Type B pancreatic cell (in vitro differentiated cells): ENCODE measurements around the gene GADD45G. TPM values are rescaled to one million over a fixed set of nuclear protein-coding genes. Genes with fewer than 3 reads are reported as not detected.

Experiments used
- DNase-seq: peaks from one replicate; pipeline ENCODE4 v3.0.0; 2021; ENCODE audit warnings: mixed read lengths; ENCODE audit not compliant: unreplicated experiment; ENCODE audit errors: extremely low spot score
- H3K27ac Mint-ChIP-seq: 2 replicates; pipeline ENCODE4 v1.8.0; 2021; ENCODE audit warnings: mild to moderate bottlenecking, mixed read lengths
- H3K27me3 Mint-ChIP-seq: 2 replicates; pipeline ENCODE4 v1.8.0; 2021; ENCODE audit warnings: mixed read lengths
- H3K36me3 Mint-ChIP-seq: 2 replicates; pipeline ENCODE4 v1.8.0; 2021; ENCODE audit warnings: mixed read lengths
- H3K4me1 Mint-ChIP-seq: one replicate; pipeline ENCODE4 v1.8.0; 2021; ENCODE audit warnings: mixed read lengths; ENCODE audit not compliant: unreplicated experiment
- H3K4me3 Mint-ChIP-seq: 2 replicates; pipeline ENCODE4 v1.8.0; 2021; ENCODE audit warnings: mild to moderate bottlenecking, mixed read lengths
- H3K9me3 Mint-ChIP-seq: 2 replicates; pipeline ENCODE4 v1.8.0; 2021; ENCODE audit warnings: mixed read lengths
- CTCF ChIP-seq: fragments of 200-600 bp; sonication (generic); conservative IDR thresholded peaks from 2 replicates; pipeline ENCODE4 v1.5.0; 2021; ENCODE audit warnings: antibody characterized with exemption, mild to moderate bottlenecking
- total RNA-seq: library from RNA; stranded (reverse); gene quantifications from 2 replicates; pipeline ENCODE4 v1.2.1, GENCODE V29; 2021; ENCODE audit warnings: low replicate concordance

GADD45G gene
- total RNA-seq, 1 donor from 2014 or later: 12.2 TPM

- peak; percentile 93 for TF ChIP-seq CTCF
- H3K9me3 Mint-ChIP-seq: no peaks in the 10 kb centered on the region
- H3K4me1 Mint-ChIP-seq: no peaks in the 10 kb centered on the region
- H3K4me3 Mint-ChIP-seq: no peak overlapping the region
- no peak for DNase-seq
- no peaks in the 10 kb centered on the region for H3K36me3 Mint-ChIP-seq
- H3K27ac Mint-ChIP-seq: no peak overlapping the region
- H3K27me3 Mint-ChIP-seq: peaks cover 6% of the 10 kb centered on the region
These were observed 28.4 kb upstream of the GADD45G start for GRCh38 chr9:89576404-89576839.

- peaks cover 6% of the 10 kb centered on the region for H3K27me3 Mint-ChIP-seq
- H3K36me3 Mint-ChIP-seq: no peaks in the 10 kb centered on the region
- no peaks in the 10 kb centered on the region for H3K9me3 Mint-ChIP-seq
- DNase-seq: no peak
- no peaks in the 10 kb centered on the region for H3K4me1 Mint-ChIP-seq
- no peak for TF ChIP-seq CTCF
- H3K4me3 Mint-ChIP-seq: no peak overlapping the region
- H3K27ac Mint-ChIP-seq: no peak overlapping the region
These were observed 27.4 kb upstream of the GADD45G start for GRCh38 chr9:89577363-89577762.

- H3K4me1 Mint-ChIP-seq: no peaks in the 10 kb centered on the region
- no peak overlapping the region for H3K4me3 Mint-ChIP-seq
- peaks cover 13% of the 10 kb centered on the region for H3K27me3 Mint-ChIP-seq
- no peaks in the 10 kb centered on the region for H3K36me3 Mint-ChIP-seq
- H3K9me3 Mint-ChIP-seq: no peaks in the 10 kb centered on the region
- TF ChIP-seq CTCF: no peak
- H3K27ac Mint-ChIP-seq: no peak overlapping the region
- DNase-seq: no peak
These were observed 24.9 kb upstream of the GADD45G start for GRCh38 chr9:89579741-89580385.

- DNase-seq: no peak
- Mint-ChIP-seq H3K27me3 (peaks cover 14% of the 10 kb centered on the region), H3K4me3 (no peak overlapping the region), H3K36me3 (no peaks in the 10 kb centered on the region), H3K27ac (no peak overlapping the region), H3K9me3 (no peaks in the 10 kb centered on the region), H3K4me1 (no peaks in the 10 kb centered on the region)
- TF ChIP-seq CTCF: no peak
These were observed 18.5 kb upstream of the GADD45G start for GRCh38 chr9:89586311-89586710.

- Mint-ChIP-seq H3K9me3 (no peaks in the 10 kb centered on the region), H3K4me3 (no peak overlapping the region), H3K27me3 (peaks cover 11% of the 10 kb centered on the region), H3K4me1 (peaks cover 6% of the 10 kb centered on the region), H3K36me3 (no peaks in the 10 kb centered on the region), H3K27ac (no peak overlapping the region)
- TF ChIP-seq CTCF: no peak
- DNase-seq: no peak
These were observed 16.4 kb upstream of the GADD45G start for GRCh38 chr9:89588271-89588879.
